H9 (cell line): ENCODE results near the gene FOXI2. TPM values are rescaled to one million over a fixed set of nuclear protein-coding genes. Genes with fewer than 3 reads are reported as not detected.

Source experiments
- DNase-seq: peaks from one replicate; pipeline ENCODE4 v3.0.0-alpha.2; 2017
- H2AFZ ChIP-seq: one replicate; pipeline ENCODE4 v1.6.1; 2013; ENCODE audit warnings: mild to moderate bottlenecking, low read length, control low read depth, moderate library complexity
- H2AK5ac ChIP-seq: 2 replicates; pipeline ENCODE4 v1.6.1; 2013; ENCODE audit warnings: low read length, control low read depth, mixed read lengths; ENCODE audit not compliant: insufficient read length
- H2BK120ac ChIP-seq: one replicate; pipeline ENCODE4 v1.6.1; 2013; ENCODE audit warnings: low read depth, mild to moderate bottlenecking, low read length, control low read depth, inconsistent platforms; ENCODE audit not compliant: poor library complexity, severe bottlenecking
- H2BK12ac ChIP-seq: 2 replicates; pipeline ENCODE4 v1.6.1; 2013; ENCODE audit warnings: low read length, control low read depth, mixed read lengths, low read depth; ENCODE audit not compliant: insufficient read length
- H2BK15ac ChIP-seq: 2 replicates; pipeline ENCODE4 v1.6.1; 2013; ENCODE audit warnings: low read depth, low read length, control low read depth
- H2BK20ac ChIP-seq: one replicate; pipeline ENCODE4 v1.6.1; 2013; ENCODE audit warnings: low read depth, mild to moderate bottlenecking, low read length, control low read depth, inconsistent platforms; ENCODE audit not compliant: poor library complexity, severe bottlenecking
- H2BK5ac ChIP-seq: 2 replicates; pipeline ENCODE4 v1.6.1; 2013; ENCODE audit warnings: low read length, control low read depth, mixed read lengths; ENCODE audit not compliant: insufficient read length
- H3K14ac ChIP-seq: 2 replicates; pipeline ENCODE4 v1.6.1; 2013; ENCODE audit warnings: low read length, control low read depth; ENCODE audit not compliant: insufficient read depth
- H3K18ac ChIP-seq: 2 replicates; pipeline ENCODE4 v1.6.1; 2013; ENCODE audit warnings: low read depth, mild to moderate bottlenecking, mixed read lengths, low read length, control low read depth; ENCODE audit not compliant: insufficient read length
- H3K23ac ChIP-seq: 2 replicates; pipeline ENCODE4 v1.6.1; 2013; ENCODE audit warnings: low read length, control low read depth, mixed read lengths, low read depth; ENCODE audit not compliant: insufficient read length
- H3K23me2 ChIP-seq: 2 replicates; pipeline ENCODE4 v1.6.1; 2013; ENCODE audit warnings: low read depth, mild to moderate bottlenecking, mixed read lengths, low read length, control low read depth; ENCODE audit not compliant: insufficient read length, poor library complexity, severe bottlenecking
- H3K27ac ChIP-seq: 2 replicates; pipeline ENCODE4 v1.5.1; 2013; ENCODE audit warnings: low read length, control low read depth, mixed read lengths, low read depth; ENCODE audit not compliant: insufficient read length
- H3K27me3 ChIP-seq: 2 replicates; pipeline ENCODE4 v1.6.1; 2013; ENCODE audit warnings: low read length, control low read depth, inconsistent platforms; ENCODE audit not compliant: insufficient read depth
- H3K4ac ChIP-seq: 2 replicates; pipeline ENCODE4 v1.6.1; 2013; ENCODE audit warnings: low read depth, mild to moderate bottlenecking, control low read depth, inconsistent platforms, low read length, moderate library complexity
- H3K4me1 ChIP-seq: 2 replicates; pipeline ENCODE4 v1.6.1; 2013; ENCODE audit warnings: low read length, control low read depth, inconsistent platforms; ENCODE audit not compliant: insufficient read depth
- H3K4me2 ChIP-seq: 2 replicates; pipeline ENCODE4 v1.6.1; 2013; ENCODE audit warnings: low read length, control low read depth, mixed read lengths; ENCODE audit not compliant: insufficient read length, insufficient read depth
- H3K56ac ChIP-seq: 2 replicates; pipeline ENCODE4 v1.6.1; 2013; ENCODE audit warnings: low read depth, mild to moderate bottlenecking, mixed read lengths, low read length, control low read depth; ENCODE audit not compliant: insufficient read length
- H3K79me1 ChIP-seq: 2 replicates; pipeline ENCODE4 v1.6.1; 2013; ENCODE audit warnings: low read depth, mild to moderate bottlenecking, moderate library complexity, low read length, control low read depth, inconsistent platforms; ENCODE audit not compliant: insufficient read depth, poor library complexity, severe bottlenecking
- H3K79me2 ChIP-seq: 2 replicates; pipeline ENCODE4 v1.6.1; 2013; ENCODE audit warnings: low read length, control low read depth, inconsistent platforms; ENCODE audit not compliant: insufficient read depth
- H3K9ac ChIP-seq: 2 replicates; pipeline ENCODE4 v1.6.1; 2013; ENCODE audit warnings: low read length, control low read depth, mixed read lengths; ENCODE audit not compliant: insufficient read length; ENCODE audit errors: extremely low read depth
- H3K9me3 ChIP-seq: one replicate; pipeline ENCODE4 v1.6.1; 2013; ENCODE audit warnings: low read depth, low read length, inconsistent platforms; ENCODE audit not compliant: control insufficient read depth
- H3T11ph ChIP-seq: one replicate; pipeline ENCODE4 v1.6.1; 2013; ENCODE audit warnings: mild to moderate bottlenecking, low read length, control low read depth, inconsistent platforms
- H4K20me1 ChIP-seq: one replicate; pipeline ENCODE4 v1.6.1; 2013; ENCODE audit not compliant: control insufficient read depth, insufficient read length, insufficient read depth
- H4K5ac ChIP-seq: 2 replicates; pipeline ENCODE4 v1.6.1; 2013; ENCODE audit warnings: low read depth, mild to moderate bottlenecking, mixed read lengths, low read length, control low read depth; ENCODE audit not compliant: insufficient read length
- H4K8ac ChIP-seq: replicated peaks from 2 replicates; pipeline ENCODE4 v1.6.1; 2013; ENCODE audit warnings: low read length, control low read depth, mixed read lengths, low read depth; ENCODE audit not compliant: insufficient read length
- H4K91ac ChIP-seq: 2 replicates; pipeline ENCODE4 v1.6.1; 2013; ENCODE audit warnings: low read depth, mild to moderate bottlenecking, moderate library complexity, mixed read lengths, low read length, control low read depth; ENCODE audit not compliant: insufficient read length
- H3K27ac Mint-ChIP-seq, 3 experiments: 2 replicates in 2 of 3; 3 replicates in 1 of 3; pipeline ENCODE4 v1.8.0; 2020 to 2021; ENCODE audit warnings: mixed read lengths in 3 of 3, mild to moderate bottlenecking in 1 of 3, moderate library complexity in 1 of 3
- H3K27me3 Mint-ChIP-seq: 2 replicates; pipeline ENCODE4 v1.8.0; 2021; ENCODE audit warnings: low read depth, mild to moderate bottlenecking, moderate library complexity, mixed read lengths
- H3K36me3 Mint-ChIP-seq, 3 experiments: 2 replicates in 2 of 3; 3 replicates in 1 of 3; pipeline ENCODE4 v1.8.0; 2020 to 2021; ENCODE audit warnings: low read depth in 3 of 3, mixed read lengths in 3 of 3; ENCODE audit not compliant: insufficient read depth in 1 of 3
- H3K4me1 Mint-ChIP-seq, 2 experiments: 2 replicates each; pipeline ENCODE4 v1.8.0; 2020; ENCODE audit warnings: mixed read lengths in 2 of 2
- H3K4me3 Mint-ChIP-seq, 2 experiments: 2 replicates in 1 of 2; 3 replicates in 1 of 2; pipeline ENCODE4 v1.8.0; 2020 to 2021; ENCODE audit warnings: mild to moderate bottlenecking in 2 of 2, mixed read lengths in 2 of 2, moderate library complexity in 1 of 2
- H3K9me3 Mint-ChIP-seq, 2 experiments: 2 replicates in 1 of 2; 3 replicates in 1 of 2; pipeline ENCODE4 v1.8.0; 2020; ENCODE audit warnings: mild to moderate bottlenecking in 2 of 2, mixed read lengths in 2 of 2, moderate library complexity in 1 of 2
- WGBS: extraction: QIAGEN DNeasy Blood & Tissue Kit; methylation state at CpG from one replicate; pipeline ENCODE4 v1.1.7; 2013; ENCODE audit warnings: missing lambda C conversion rate, low lambda C conversion rate, mixed read lengths; ENCODE audit not compliant: insufficient read length; ENCODE audit errors: extremely low coverage; 5-methylcytosine and 5-hydroxymethylcytosine counted together
- total RNA-seq: library from RNA; stranded (reverse); gene quantifications from 2 replicates; pipeline ENCODE4 v1.2.1, GENCODE V29; 2021
- TF ChIP-seq, protein P1 (sequence below): fragments of 200-600 bp; sonication (generic); conservative IDR thresholded peaks from 3 replicates; pipeline ENCODE4 v1.8.0; 2021; ENCODE audit warnings: antibody characterized with exemption, mild to moderate bottlenecking

FOXI2 gene
- total RNA-seq, 1 experiment from 2014 or later: 0.42 TPM

DNA sequence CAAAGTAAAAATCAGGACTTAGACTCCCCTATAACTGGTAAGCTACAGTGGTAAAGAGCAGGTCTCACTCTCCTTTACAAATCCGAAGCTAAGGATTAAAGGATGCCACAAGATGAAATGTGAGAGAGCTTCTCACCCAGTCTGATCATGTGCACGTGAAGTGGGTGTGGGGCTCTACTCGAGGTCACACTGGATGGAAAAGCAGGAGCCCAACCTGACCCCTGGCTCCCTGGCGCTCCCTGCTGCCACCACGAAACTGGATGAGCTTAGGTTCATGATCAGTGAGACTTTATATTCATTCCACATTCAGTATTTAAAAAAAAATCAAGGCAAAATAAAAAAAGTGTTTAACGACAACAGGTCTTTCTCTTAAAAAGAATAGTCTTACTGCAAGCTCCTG, 21.7 kb upstream of the FOXI2 start:
- Histone ChIP-seq H2BK120ac (no peak overlapping the region), H3K27me3 (no peaks in the 10 kb centered on the region; the same call in 1 of the 2 replicates), H3K23ac (no peak overlapping the region), H3K56ac (no peak overlapping the region), H2AK5ac (no peak overlapping the region), H2BK12ac (no peak overlapping the region), H3K14ac (no peak overlapping the region), H3K9ac (no peak overlapping the region), H3K4me2 (no peak overlapping the region), H3K4me1 (no peaks in the 10 kb centered on the region), H4K8ac (no peak overlapping the region), H4K20me1 (no peaks in the 10 kb centered on the region), H3T11ph (no peak overlapping the region), H3K4ac (no peak overlapping the region), H4K91ac (no peak overlapping the region), H3K9me3 (no peaks in the 10 kb centered on the region), H3K79me2 (no peaks in the 10 kb centered on the region), H3K79me1 (no peaks in the 10 kb centered on the region), H3K18ac (no peak overlapping the region), H3K23me2 (no peaks in the 10 kb centered on the region), H2BK20ac (no peak overlapping the region), H2BK15ac (no peak overlapping the region), H2AFZ (no peak overlapping the region), H3K27ac (no peak overlapping the region), H4K5ac (no peak overlapping the region), H2BK5ac (no peak overlapping the region)
- H3K27me3 Mint-ChIP-seq: peaks cover 3% of the 10 kb centered on the region
- no peaks in the 10 kb centered on the region for H3K36me3 Mint-ChIP-seq
- H3K9me3 Mint-ChIP-seq: peaks cover 3 to 6% of the 10 kb centered on the region in 2 experiments; a peak in 4 of 5 replicates
- no peak for DNase-seq
- no peak overlapping the region for H3K27ac Mint-ChIP-seq
- H3K4me1 Mint-ChIP-seq: peaks cover 2 to 6% of the 10 kb centered on the region in 2 experiments; a peak in 3 of 4 replicates
- no peak overlapping the region for H3K4me3 Mint-ChIP-seq
- no CpG with 5 or more reads among the region's 6 CpGs for WGBS
- TF ChIP-seq, protein P1, sequence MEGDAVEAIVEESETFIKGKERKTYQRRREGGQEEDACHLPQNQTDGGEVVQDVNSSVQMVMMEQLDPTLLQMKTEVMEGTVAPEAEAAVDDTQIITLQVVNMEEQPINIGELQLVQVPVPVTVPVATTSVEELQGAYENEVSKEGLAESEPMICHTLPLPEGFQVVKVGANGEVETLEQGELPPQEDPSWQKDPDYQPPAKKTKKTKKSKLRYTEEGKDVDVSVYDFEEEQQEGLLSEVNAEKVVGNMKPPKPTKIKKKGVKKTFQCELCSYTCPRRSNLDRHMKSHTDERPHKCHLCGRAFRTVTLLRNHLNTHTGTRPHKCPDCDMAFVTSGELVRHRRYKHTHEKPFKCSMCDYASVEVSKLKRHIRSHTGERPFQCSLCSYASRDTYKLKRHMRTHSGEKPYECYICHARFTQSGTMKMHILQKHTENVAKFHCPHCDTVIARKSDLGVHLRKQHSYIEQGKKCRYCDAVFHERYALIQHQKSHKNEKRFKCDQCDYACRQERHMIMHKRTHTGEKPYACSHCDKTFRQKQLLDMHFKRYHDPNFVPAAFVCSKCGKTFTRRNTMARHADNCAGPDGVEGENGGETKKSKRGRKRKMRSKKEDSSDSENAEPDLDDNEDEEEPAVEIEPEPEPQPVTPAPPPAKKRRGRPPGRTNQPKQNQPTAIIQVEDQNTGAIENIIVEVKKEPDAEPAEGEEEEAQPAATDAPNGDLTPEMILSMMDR: no peak
